Measurements from ENCODE around the gene TTC8.

The TTC8 gene

DNA sequence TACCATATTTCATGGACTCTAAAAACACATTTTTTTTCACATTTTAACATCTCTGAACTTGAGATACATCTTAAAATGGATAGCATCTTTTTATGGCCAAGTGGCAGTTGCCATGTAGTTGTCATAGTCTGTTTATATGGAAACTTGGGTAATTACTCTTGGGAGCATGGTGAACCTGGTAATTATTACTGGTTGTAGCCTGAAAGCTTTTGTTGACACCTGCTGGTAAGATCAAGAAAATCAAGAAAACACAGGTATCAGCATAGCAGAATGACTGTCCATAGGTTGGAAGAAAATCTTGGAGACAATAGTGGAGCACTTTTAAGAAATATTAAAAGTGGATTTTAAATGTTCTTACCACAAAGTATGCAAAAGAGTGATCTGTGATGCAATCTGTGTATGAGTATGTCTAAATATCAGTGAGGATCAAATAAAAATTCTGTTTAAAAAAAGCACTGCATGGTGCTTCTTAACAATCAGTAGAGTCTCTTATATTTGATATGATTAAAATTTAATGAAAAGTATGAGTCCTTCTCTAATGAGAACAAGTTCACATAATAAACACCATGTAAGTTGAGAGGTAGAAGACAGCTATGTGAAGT, 44.2 kb downstream of the TTC8 start:
- no peak for DNase-seq (ENCODE audit: low read depth)

DNA sequence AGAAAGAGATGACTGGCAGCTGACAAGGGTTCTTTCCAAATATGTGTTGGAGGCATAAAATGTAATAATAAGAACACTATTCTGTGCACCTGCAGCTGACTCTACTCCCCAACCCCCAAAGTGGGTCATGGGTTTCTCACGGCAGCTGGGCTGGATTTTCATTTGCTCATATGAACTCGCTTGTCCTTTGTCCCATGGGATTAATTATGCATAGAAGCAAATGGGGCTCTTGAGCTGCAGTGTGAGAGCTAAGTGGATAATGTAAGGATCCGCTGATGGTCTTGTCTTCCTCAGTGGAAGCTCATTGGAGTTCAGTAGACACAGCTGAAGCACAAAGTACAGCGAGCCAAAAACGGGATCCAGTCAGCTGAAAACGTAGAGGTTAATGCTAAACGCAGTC, 46.3 kb downstream of the TTC8 start:
- no peak for DNase-seq (ENCODE audit: low read depth)

DNA sequence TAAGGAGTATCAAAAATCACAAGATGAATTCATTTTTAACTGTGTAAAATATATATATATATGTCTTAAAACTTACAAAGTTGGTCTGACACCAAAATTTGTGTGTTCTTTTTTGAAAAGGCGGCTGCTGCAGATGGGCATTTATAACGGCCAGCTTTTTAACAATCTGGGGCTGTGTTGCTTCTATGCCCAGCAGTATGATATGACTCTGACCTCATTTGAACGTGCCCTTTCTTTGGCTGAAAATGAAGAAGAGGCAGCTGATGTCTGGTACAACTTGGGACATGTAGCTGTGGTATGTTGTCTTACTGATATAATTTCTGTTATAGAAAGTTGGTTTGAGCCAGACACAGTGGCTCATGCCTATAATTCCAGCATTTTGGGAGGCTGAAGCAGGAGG, 47.0 kb downstream of the TTC8 start:
- DNase-seq (ENCODE audit: low read depth) = no peak

DNA sequence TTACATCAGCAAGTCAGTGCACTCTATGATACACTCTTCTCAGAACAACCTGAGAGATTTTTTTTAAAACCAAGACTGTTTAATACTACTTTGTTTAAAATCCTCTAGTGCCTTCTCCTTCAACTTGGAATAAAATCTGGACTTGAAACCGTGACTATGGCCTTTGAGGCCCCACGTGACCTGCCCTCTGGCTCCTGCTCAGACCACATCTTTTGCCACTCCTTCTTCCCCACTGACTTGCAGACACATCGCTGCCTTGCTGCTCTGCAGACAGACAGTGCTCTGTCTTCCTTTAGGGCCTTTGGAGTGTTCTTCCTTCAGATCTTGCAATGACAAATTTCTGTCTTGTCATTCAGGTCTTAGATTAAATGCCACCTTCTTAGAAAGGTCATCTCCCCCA, 48.5 kb downstream of the TTC8 start:
- no peak for DNase-seq (ENCODE audit: low read depth)

DNA sequence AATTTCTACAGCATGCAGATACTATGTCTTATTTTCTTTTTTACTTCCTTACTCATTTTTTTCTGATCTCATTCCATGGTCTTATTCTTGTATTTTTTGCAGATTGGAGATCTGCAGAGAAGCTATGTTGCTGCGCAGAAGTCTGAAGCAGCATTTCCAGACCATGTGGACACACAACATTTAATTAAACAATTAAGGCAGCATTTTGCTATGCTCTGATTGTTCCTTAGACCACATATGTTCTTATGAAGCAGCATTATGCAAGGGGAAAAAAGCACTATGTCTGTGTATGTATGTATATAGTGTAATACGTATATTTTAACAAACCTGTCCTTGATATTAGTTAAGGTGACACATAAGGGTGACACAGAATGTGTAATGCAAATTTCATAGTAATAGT, 52.7 kb downstream of the TTC8 start:
- no peak for DNase-seq (ENCODE audit: low read depth)

DNA sequence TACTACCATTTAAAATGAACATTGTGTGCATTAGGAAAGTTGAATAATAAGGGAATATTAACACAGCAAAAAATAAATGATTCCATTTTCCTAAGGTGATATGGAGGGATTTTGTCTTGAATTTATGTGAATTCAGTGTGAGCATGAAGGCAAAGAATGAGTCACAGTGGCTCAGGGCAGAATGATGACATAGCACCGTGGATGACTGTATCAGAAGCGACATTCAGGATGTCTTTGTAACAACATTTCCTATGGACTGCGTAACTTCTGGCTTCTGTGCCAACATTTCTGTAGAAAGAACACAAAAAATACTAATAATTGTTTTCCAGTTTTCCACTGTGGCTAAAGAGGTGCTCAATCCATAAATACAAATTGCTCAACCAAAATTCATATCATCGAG, 54.6 kb downstream of the TTC8 start:
- no peak for DNase-seq (ENCODE audit: low read depth)

DNA sequence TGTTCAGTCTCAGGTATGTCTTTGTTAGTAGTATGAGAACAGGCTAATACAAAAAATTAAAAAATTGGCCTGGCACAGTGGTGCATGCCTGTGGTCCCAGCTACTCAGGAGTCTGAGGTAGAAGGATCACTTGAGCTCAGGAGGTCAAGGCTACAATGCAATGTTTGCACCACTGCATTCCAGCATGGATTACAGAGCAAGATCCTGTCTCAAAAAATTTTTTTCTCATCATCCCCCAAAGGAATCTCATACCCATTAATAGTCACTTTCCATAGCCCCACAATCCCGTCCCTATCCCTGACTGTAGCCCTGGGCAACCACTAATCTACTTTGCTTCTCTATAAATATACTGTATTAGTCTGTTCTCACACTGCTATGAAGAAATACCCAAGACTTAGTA, 57.8 kb downstream of the TTC8 start:
- DNase-seq (ENCODE audit: low read depth) = no peak

DNA sequence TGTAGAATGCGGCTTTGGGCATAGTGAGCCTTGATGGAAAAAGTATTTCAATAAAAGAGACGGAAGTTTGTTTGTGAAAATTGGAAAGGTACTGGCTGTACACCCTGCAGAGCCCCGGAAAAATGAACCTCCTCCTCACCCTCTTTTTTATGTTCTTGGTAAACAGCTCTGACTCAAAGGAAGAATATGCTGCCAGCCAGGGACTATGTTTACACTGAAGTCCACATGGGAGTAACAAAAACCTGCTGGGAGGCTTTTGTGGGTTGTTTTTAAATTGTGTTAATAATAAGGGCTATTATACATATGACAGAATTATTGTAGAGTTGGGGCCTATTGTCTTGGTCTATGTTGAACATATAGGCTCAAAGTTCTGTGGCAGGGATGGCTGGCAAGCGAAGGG, 70.7 kb downstream of the TTC8 start:
- no peak for DNase-seq (ENCODE audit: low read depth)

DNA sequence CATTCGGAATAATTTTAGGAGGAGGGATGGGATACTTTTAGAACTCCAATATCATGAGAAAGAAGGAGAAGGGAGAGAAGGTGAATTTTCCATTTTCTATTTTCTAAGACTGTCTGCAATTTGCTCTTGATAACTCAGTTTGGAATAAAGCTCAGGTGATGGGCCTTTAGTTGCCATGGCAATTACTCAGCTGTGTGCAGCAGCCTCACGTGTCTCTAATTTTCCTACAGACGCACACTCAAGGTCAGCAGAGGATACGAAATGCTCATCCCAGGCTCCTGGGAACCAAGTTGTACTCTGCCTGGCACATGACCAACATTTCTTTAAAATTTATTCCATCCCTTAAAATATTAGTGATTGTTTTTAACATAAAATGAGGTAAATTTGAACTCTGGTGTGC, 76.7 kb downstream of the TTC8 start:
- DNase-seq (ENCODE audit: low read depth) = no peak

DNA sequence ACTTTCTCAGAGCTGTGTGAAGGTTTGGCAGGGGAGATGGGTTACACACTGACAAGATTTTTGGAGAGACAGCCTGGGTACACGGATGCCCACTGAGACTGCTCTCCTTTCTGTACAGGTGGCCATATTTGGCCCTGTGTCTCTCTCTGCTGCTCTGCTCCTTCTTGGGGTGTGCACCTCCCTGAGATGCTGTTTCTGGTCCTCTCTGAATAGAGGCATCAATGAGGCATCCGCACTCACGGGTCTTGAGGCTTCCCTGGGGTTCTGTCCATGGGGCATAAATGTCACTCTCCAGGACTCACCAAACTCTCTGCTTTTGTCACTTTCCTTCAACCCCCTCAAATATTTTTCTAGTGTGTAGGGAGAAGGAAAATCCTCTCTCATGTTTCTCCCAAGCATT, 77.5 kb downstream of the TTC8 start:
- no peak for DNase-seq (ENCODE audit: low read depth)

DNA sequence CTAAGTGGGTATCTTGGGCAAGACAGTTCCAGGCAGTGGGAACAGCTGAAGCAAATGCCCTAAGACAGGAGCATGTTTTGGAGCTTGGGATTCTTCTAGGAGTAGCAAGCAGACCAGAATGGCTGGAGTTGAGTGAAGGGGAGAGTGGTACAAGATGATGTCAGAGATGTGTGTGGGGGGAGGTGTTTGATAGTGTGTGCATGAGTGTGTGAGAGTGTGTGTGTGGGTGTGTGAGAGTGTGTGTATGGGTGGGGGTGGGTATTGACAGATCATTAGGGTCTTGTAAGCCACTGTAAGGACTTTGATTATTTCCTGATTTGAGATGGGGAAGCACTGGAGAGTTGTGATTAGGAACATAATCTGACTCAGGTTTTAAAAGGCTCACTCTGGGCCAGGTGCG, 78.4 kb downstream of the TTC8 start:
- DNase-seq (ENCODE audit: low read depth) = no peak

DNA sequence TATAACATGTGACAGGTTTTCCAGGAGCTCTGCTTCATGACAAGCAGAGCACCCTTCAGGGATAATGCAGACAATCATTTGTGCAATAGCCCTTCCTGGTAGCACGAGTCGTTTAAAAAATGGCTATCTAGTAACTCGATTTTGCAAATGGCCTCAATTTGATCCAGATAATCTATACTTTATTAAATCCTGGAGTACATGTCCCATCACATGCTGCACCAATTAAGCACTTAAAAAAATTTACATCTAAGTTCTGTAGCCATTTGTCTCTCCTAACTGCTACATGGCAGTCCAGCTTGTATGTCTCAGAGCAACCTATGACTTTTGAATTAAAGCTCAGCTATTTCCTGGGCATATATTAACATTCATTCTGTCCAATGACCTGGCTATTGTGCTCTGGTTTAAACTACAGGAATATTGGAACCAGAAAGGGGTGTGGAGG, 79.8 kb downstream of the TTC8 start:
- DNase-seq (ENCODE audit: low read depth) = no peak

DNA sequence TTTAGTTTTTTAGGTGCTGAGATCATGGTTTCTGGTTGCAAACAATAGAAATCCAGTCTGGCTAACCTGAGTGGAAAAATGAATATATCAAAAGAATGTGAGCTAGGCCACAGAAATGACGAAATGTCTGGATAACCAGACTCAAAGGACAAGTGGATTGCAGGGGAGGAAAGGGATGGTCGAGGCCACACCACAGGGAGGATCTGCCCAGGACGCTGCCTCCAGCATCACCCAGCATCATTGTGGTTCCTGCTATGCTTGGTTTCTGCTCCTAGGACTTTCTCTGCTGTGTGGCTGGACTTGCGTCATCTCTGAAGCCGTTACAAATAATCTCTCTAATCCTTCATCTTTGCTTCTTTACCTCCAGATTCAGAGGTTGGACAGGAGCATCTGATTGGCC, 80.4 kb downstream of the TTC8 start:
- no peak for DNase-seq (ENCODE audit: low read depth)

DNA sequence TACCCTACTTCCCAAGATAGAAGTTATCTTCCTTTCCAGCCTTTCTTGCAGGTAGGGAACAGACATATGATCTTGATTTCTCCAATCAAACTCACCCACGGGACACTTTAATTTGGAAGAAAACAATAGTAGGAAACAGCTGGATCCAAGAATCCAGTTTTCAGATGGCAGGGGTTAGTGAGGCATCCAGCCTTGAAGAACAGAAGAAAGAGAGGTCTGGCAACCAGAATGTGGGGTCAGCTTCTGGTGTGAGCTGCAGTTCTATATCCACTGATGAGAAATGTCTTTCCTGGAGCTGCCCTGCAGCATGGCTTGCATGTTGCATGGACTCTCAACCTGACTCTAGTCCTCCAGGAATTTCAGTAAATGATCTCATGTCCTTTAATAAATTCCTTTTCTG, 83.8 kb downstream of the TTC8 start:
- no peak for DNase-seq (ENCODE audit: low read depth)

DNA sequence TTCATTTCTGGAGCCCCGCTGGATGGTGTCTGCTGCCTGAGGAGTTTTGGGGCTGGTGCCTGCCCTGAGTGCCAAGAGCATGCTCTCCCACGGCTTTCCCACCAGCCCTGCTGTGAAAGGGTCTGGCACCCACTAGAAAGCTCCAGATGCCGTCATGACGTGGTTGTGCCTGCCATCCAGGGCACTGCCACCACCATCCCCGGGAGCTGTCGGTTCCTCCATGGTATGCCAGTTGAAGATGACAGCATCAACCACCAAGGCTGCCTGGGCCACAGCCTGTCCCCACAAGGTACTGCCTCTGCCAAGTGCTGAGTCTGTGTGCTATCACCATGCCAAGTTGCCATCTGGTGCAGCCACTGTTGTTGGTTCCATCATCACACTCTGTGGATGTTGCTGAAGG, 85.9 kb downstream of the TTC8 start:
- DNase-seq (ENCODE audit: low read depth) = no peak

DNA sequence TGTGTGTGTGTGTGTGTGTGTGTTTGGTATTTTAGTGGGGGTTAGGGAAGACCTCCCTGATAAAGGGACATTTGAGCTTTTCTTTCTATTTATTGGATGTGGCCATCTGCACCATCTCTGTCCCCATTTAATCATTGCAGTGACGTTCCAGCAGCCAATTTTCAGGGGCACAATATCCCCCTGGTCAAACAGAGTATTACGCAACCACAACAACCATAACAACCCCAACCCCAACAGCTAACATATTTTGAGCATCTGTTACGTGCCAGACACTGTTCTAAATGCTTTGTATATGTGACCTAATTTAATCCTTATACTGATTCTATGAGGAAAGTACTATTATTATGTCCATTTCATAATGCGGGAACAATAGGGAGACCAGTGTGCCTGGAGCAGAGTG, 87.4 kb downstream of the TTC8 start:
- DNase-seq (ENCODE audit: low read depth) = no peak

DNA sequence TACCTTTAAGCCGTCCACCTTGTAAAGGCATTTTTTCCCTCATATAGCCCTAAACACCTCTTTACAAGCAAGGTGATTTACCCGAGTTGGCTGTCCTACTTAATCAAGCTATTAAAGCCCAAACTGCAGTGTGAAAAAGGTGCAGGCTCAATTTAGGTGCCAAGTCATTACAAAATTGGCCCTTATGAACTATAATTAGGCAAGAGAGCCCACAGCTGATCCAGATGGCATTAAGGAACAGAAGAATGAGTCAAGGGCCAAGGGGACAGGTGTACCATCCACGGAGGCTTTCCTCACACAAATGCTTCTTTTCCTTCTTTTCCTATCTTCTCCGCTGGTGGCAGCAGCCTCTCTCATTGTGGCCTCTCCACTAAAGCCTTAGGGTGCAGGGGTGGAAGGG, 90.5 kb downstream of the TTC8 start:
- DNase-seq (ENCODE audit: low read depth) = no peak

DNA sequence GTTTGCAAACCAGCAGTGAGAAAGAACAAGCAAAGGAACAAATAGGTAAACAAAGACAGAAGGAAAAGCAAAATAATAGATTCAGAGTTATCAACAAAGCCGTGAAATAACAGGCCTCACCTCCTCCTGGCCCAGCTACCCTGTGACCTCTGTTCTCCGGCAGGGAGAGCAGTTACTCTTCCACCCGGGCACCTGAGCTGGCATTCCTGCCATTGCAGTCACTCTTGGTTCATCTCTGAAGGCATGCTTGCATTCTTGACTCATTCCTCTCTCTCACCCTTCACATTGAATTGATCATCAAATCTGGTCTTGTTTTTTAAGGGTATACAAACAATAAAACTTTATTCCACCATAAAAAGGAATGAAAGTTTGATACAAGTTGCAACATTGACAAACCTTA, 95.1 kb downstream of the TTC8 start:
- no peak for DNase-seq (ENCODE audit: low read depth)

All from T-helper 22 cell (primary cell).